HG02571 (cell line): ENCODE results near the gene EIF4E.
"Not testable (repeated sequence)": the region's sequence is repeated elsewhere in the genome, so short reads cannot be mapped to it uniquely, and the experiment has no call there.

Source experiments
- ATAC-seq: cut with Tn5 transposase; IDR thresholded peaks from one replicate; pipeline ENCODE4 v1.9.1; 2021; ENCODE audit warnings: mild to moderate bottlenecking, moderate library complexity; ENCODE audit not compliant: unreplicated experiment

EIF4E gene

GRCh38 chr4:98886382-98886781 is 42.6 kb downstream of the EIF4E start:
- not testable (repeated sequence) for ATAC-seq

GRCh38 chr4:98880884-98881283 is 48.0 kb downstream of the EIF4E start:
- ATAC-seq: not testable (repeated sequence)

- ATAC-seq: no peak
These were observed 49.4 kb downstream of the EIF4E start for GRCh38 chr4:98879515-98879914.

GRCh38 chr4:98873059-98873458 is 55.9 kb downstream of the EIF4E start:
- ATAC-seq: no peak

GRCh38 chr4:98872120-98872906 is 56.6 kb downstream of the EIF4E start:
- not testable (repeated sequence) for ATAC-seq

GRCh38 chr4:98867648-98868047 is 61.3 kb downstream of the EIF4E start:
- no peak for ATAC-seq

- no peak for ATAC-seq
These were observed 63.9 kb downstream of the EIF4E start for GRCh38 chr4:98865059-98865458.

GRCh38 chr4:98864560-98864959 is 64.4 kb downstream of the EIF4E start:
- ATAC-seq: no peak

GRCh38 chr4:98862371-98862770 is 66.6 kb downstream of the EIF4E start:
- no peak for ATAC-seq

- no peak for ATAC-seq
These were observed 67.6 kb downstream of the EIF4E start for GRCh38 chr4:98861100-98861884.

GRCh38 chr4:98851806-98852205 is 77.1 kb downstream of the EIF4E start:
- ATAC-seq: no peak

GRCh38 chr4:98850937-98851336 is 78.0 kb downstream of the EIF4E start:
- no peak for ATAC-seq

- ATAC-seq: no peak
These were observed 80.5 kb downstream of the EIF4E start for GRCh38 chr4:98848448-98848847.

- no peak for ATAC-seq
These were observed 83.0 kb downstream of the EIF4E start for GRCh38 chr4:98845960-98846359.

GRCh38 chr4:98842917-98843316 is 86.0 kb downstream of the EIF4E start:
- ATAC-seq: not testable (repeated sequence)

- no peak for ATAC-seq
These were observed 89.8 kb downstream of the EIF4E start for GRCh38 chr4:98838977-98839618.

GRCh38 chr4:98838531-98838930 is 90.4 kb downstream of the EIF4E start:
- no peak for ATAC-seq

GRCh38 chr4:98833384-98833783 is 95.5 kb downstream of the EIF4E start:
- ATAC-seq: no peak

- ATAC-seq: not testable (repeated sequence)
These were observed 97.9 kb downstream of the EIF4E start for GRCh38 chr4:98831036-98831435.
